Activated CD4-positive, alpha-beta T cell treated with anti-CD3 and anti-CD28 coated beads, Interleukin-10, Interleukin-2, amounts not matched to agents 100 ng/mL and 50 ng/mL, durations not matched to agents 16 hours and 8 hours (primary cell): ENCODE results near the gene FN1.
"Not testable (repeated sequence)": the region's sequence is repeated elsewhere in the genome, so short reads cannot be mapped to it uniquely, and the experiment has no call there.

Experiments
- DNase-seq: peaks from one replicate; pipeline ENCODE4 v3.0.0-alpha.2; 2020

FN1 gene

GRCh38 chr2:215422676-215423075 lies 13.2 kb downstream of the FN1 start:
- no peak for DNase-seq

GRCh38 chr2:215421859-215422461 lies 13.9 kb downstream of the FN1 start:
- no peak for DNase-seq

GRCh38 chr2:215420471-215420935 lies 15.4 kb downstream of the FN1 start:
- no peak for DNase-seq

- DNase-seq, result no peak
Observed at GRCh38 chr2:215419769-215420470, 15.9 kb downstream of the FN1 start.

GRCh38 chr2:215419113-215419512 lies 16.8 kb downstream of the FN1 start:
- DNase-seq, result no peak

GRCh38 chr2:215418064-215418963 lies 17.6 kb downstream of the FN1 start:
- no peak for DNase-seq

GRCh38 chr2:215417400-215417951 lies 18.4 kb downstream of the FN1 start:
- DNase-seq, result no peak

GRCh38 chr2:215416656-215417055 lies 19.2 kb downstream of the FN1 start:
- no peak for DNase-seq

GRCh38 chr2:215415820-215416577 lies 19.9 kb downstream of the FN1 start:
- no peak for DNase-seq

GRCh38 chr2:215415218-215415617 lies 20.6 kb downstream of the FN1 start:
- DNase-seq, result no peak

GRCh38 chr2:215414674-215415073 lies 21.2 kb downstream of the FN1 start:
- DNase-seq, result no peak

GRCh38 chr2:215413974-215414373 lies 21.9 kb downstream of the FN1 start:
- no peak for DNase-seq

- no peak for DNase-seq
Observed at GRCh38 chr2:215413484-215413777, 22.4 kb downstream of the FN1 start.

- DNase-seq, result no peak
Observed at GRCh38 chr2:215411941-215412743, 23.7 kb downstream of the FN1 start.

GRCh38 chr2:215410932-215411285 lies 25.0 kb downstream of the FN1 start:
- peak; percentile 71 for DNase-seq

- DNase-seq, result not testable (repeated sequence)
Observed at GRCh38 chr2:215410181-215410931, 25.5 kb downstream of the FN1 start.

- peak; percentile 78 for DNase-seq
Observed at GRCh38 chr2:215409331-215410127, 26.3 kb downstream of the FN1 start.

- DNase-seq, result not testable (repeated sequence)
Observed at GRCh38 chr2:215408441-215408840, 27.4 kb downstream of the FN1 start.

GRCh38 chr2:215407590-215408264 lies 28.1 kb downstream of the FN1 start:
- DNase-seq, result no peak

- no peak for DNase-seq
Observed at GRCh38 chr2:215407061-215407460, 28.8 kb downstream of the FN1 start.
